Measurements from ENCODE around the gene SPTBN1. TPM values are rescaled to one million over a fixed set of nuclear protein-coding genes. Genes with fewer than 3 reads are reported as not detected.

The SPTBN1 gene
- total and polyA plus RNA-seq, 2 of the 13 experiments (the other 11 are each of a cell fraction or from before 2014, with no cell fraction given), result 123 to 299 TPM

DNA sequence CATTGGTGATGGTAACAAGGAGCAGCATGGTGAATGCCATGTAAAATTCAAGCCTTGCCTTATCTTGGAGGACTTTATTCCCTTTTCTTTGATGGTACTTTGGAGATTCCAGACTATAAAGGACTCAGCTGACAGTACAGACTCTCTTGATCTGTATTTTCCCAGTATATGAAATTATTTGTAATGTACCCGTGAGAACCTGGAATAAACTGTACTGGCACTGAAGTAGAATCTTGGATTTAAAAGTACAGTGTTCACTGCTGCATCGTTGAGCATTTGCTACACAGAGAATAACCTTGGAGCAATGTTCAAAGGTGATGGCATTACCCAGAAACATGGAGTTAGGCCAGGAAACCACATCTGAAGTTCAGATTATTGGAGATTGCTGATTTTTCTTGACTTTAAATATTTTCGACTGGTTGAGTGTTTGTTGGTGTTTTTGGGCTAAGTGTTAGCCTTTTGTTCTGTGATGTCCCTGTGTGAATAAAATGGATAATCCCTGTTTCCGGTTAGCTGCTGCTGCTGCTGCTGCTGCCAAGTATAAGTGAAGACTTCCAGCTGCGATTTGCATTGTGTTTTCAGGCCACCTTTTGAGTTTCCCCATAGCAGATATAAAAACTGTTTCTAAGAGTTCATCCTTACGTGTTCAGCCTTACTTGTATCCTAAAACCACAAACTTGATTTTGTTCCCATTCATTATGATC is 122.0 kb downstream of the SPTBN1 start (continued):
- TF ChIP-seq, protein P1, sequence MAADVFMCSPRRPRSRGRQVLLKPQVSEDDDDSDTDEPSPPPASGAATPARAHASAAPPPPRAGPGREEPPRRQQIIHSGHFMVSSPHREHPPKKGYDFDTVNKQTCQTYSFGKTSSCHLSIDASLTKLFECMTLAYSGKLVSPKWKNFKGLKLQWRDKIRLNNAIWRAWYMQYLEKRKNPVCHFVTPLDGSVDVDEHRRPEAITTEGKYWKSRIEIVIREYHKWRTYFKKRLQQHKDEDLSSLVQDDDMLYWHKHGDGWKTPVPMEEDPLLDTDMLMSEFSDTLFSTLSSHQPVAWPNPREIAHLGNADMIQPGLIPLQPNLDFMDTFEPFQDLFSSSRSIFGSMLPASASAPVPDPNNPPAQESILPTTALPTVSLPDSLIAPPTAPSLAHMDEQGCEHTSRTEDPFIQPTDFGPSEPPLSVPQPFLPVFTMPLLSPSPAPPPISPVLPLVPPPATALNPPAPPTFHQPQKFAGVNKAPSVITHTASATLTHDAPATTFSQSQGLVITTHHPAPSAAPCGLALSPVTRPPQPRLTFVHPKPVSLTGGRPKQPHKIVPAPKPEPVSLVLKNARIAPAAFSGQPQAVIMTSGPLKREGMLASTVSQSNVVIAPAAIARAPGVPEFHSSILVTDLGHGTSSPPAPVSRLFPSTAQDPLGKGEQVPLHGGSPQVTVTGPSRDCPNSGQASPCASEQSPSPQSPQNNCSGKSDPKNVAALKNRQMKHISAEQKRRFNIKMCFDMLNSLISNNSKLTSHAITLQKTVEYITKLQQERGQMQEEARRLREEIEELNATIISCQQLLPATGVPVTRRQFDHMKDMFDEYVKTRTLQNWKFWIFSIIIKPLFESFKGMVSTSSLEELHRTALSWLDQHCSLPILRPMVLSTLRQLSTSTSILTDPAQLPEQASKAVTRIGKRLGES (CRISPR knock-in tag; IDR thresholded peaks at IDR 0.05; ENCODE audit: borderline replicate concordance), result no peak
- TF ChIP-seq CEBPG (CRISPR knock-in tag; IDR thresholded peaks at IDR 0.05) (peak; percentile 34; the same call in 1 of the 2 replicates), ZEB1 (IDR thresholded peaks at IDR 0.05; ENCODE audit: insufficient replicate concordance, low read depth) (no peak), IKZF1 (IDR thresholded peaks at IDR 0.05) (no peak), ESRRA (CRISPR knock-in tag; IDR thresholded peaks at IDR 0.05; ENCODE audit: low read depth) (no peak), SNRNP70 (IDR thresholded peaks at IDR 0.05; ENCODE audit: low read depth, low read length) (no peak), AKAP8 (CRISPR knock-in tag; IDR thresholded peaks at IDR 0.05) (no peak), NCOA1 (CRISPR knock-in tag; IDR thresholded peaks at IDR 0.05) (no peak), MEF2D (CRISPR knock-in tag; IDR thresholded peaks at IDR 0.05) (peak; percentile 70; the same call in 1 of the 2 replicates), ZNF318 (CRISPR knock-in tag; IDR thresholded peaks at IDR 0.05) (no peak), CENPX (CRISPR knock-in tag; IDR thresholded peaks at IDR 0.05) (no peak), DR1 (CRISPR knock-in tag; IDR thresholded peaks at IDR 0.05) (no peak)
